ENCODE measurements around the gene SOCS6. TPM values are rescaled to one million over a fixed set of nuclear protein-coding genes. Genes with fewer than 3 reads are reported as not detected.

Gene SOCS6
- total and polyA plus RNA-seq, 2 donors (not counting 3 experiments of a cell fraction or from before 2014, with no cell fraction given), result 8.6 to 15.0 TPM

GRCh38 chr18:70256994-70257393, 31.9 kb upstream of the SOCS6 start:
- Histone ChIP-seq H3K9me3 (replicated peaks; ENCODE audit: control insufficient read depth, insufficient read depth, low read length) (no peaks in the 10 kb centered on the region), H3K79me2 (ENCODE audit: control insufficient read depth, insufficient read depth, low read length) (no peaks in the 10 kb centered on the region), H3K27ac (ENCODE audit: insufficient read depth, low read depth, low read length) (no peak overlapping the region), H3K9me1 (replicated peaks; ENCODE audit: control insufficient read depth, extremely low read depth, insufficient read depth, low read length) (no peaks in the 10 kb centered on the region), H3K27me3 (ENCODE audit: control insufficient read depth in 2 of 2, insufficient read depth in 2 of 2, low read length in 2 of 2) (peaks cover 0 to 2% of the 10 kb centered on the region in 2 experiments), H3K36me3 (ENCODE audit: control insufficient read depth in 2 of 2, extremely low read depth in 1 of 2, insufficient read depth in 2 of 2, low read length in 2 of 2) (no peaks in the 10 kb centered on the region), H3K4me2 (ENCODE audit: insufficient read depth, low read length) (no peak overlapping the region), H2AFZ (ENCODE audit: low read depth, low read length) (no peak overlapping the region), H3K4me3 (replicated peaks in 1 of 3; ENCODE audit: insufficient read depth in 1 of 3, low read depth in 1 of 3, low read length in 3 of 3) (no peak overlapping the region), H3K9ac (replicated peaks; ENCODE audit: extremely low read depth, insufficient read depth, low read length) (no peak overlapping the region), H4K20me1 (replicated peaks; ENCODE audit: control insufficient read depth, extremely low read depth, insufficient read depth, low read length) (no peaks in the 10 kb centered on the region), H3K4me1 (ENCODE audit: control insufficient read depth, extremely low read depth, insufficient read depth, low read length) (no peaks in the 10 kb centered on the region)
- no peak for TF ChIP-seq EZH2 (IDR thresholded peaks at IDR 0.05; ENCODE audit: borderline replicate concordance, low read depth, low read length, severe bottlenecking)
- TF ChIP-seq, protein P1, sequence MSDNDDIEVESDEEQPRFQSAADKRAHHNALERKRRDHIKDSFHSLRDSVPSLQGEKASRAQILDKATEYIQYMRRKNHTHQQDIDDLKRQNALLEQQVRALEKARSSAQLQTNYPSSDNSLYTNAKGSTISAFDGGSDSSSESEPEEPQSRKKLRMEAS (IDR thresholded peaks at IDR 0.05; ENCODE audit: insufficient read depth, insufficient read length), result no peak
- no peak for TF ChIP-seq POLR2AphosphoS5 (IDR thresholded peaks at IDR 0.05; ENCODE audit: insufficient read depth, low read depth, low read length)
- no peak for TF ChIP-seq CTCF (IDR thresholded peaks at IDR 0.05; ENCODE audit: extremely low read depth in 1 of 2, insufficient read depth in 1 of 2, low read depth in 1 of 2, low read length in 2 of 2)
- TF ChIP-seq FOS (IDR thresholded peaks at IDR 0.05; ENCODE audit: borderline replicate concordance, insufficient read depth, low read length), result no peak
- TF ChIP-seq POLR2A (IDR thresholded peaks at IDR 0.05; ENCODE audit: low read depth, low read length), result no peak
- ChIA-PET POLR2A (no interaction called here), CTCF (interaction anchor here (1.1 kb wide), 1 partner anchor 11 kb away, joined by 4 read pairs; no protein-coding TSS in a partner anchor)
- dilution Hi-C loops (cut with MboI; ENCODE audit: extremely low pct_ligation_motif_present, low sequenced_read_pairs), result no loop called here
- DNase-seq (ENCODE audit: low read depth, low spot score), result no peak
- intact Hi-C loops (cut with micrococcal nuclease), result no loop called here
- FAIRE-seq, result no peak
- BruUV-seq (replicated peaks), result no TSS peak

GRCh38 chr18:70258243-70258642, 30.6 kb upstream of the SOCS6 start:
- Histone ChIP-seq H4K20me1 (replicated peaks; ENCODE audit: control insufficient read depth, extremely low read depth, insufficient read depth, low read length) (no peaks in the 10 kb centered on the region), H3K4me3 (replicated peaks in 1 of 3; ENCODE audit: insufficient read depth in 1 of 3, low read depth in 1 of 3, low read length in 3 of 3) (no peak overlapping the region), H3K36me3 (ENCODE audit: control insufficient read depth in 2 of 2, extremely low read depth in 1 of 2, insufficient read depth in 2 of 2, low read length in 2 of 2) (no peaks in the 10 kb centered on the region), H3K4me1 (ENCODE audit: control insufficient read depth, extremely low read depth, insufficient read depth, low read length) (no peaks in the 10 kb centered on the region), H2AFZ (ENCODE audit: low read depth, low read length) (no peak overlapping the region), H3K27ac (ENCODE audit: insufficient read depth, low read depth, low read length) (no peak overlapping the region), H3K4me2 (ENCODE audit: insufficient read depth, low read length) (no peak overlapping the region), H3K9me3 (replicated peaks; ENCODE audit: control insufficient read depth, insufficient read depth, low read length) (no peaks in the 10 kb centered on the region), H3K9ac (replicated peaks; ENCODE audit: extremely low read depth, insufficient read depth, low read length) (no peak overlapping the region), H3K79me2 (ENCODE audit: control insufficient read depth, insufficient read depth, low read length) (no peaks in the 10 kb centered on the region), H3K27me3 (ENCODE audit: control insufficient read depth in 2 of 2, insufficient read depth in 2 of 2, low read length in 2 of 2) (peaks cover 0 to 2% of the 10 kb centered on the region in 2 experiments), H3K9me1 (replicated peaks; ENCODE audit: control insufficient read depth, extremely low read depth, insufficient read depth, low read length) (no peaks in the 10 kb centered on the region)
- dilution Hi-C loops (cut with MboI; ENCODE audit: extremely low pct_ligation_motif_present, low sequenced_read_pairs) (no loop called here), intact Hi-C loops (cut with micrococcal nuclease) (no loop called here)
- ChIA-PET CTCF (no interaction called here), POLR2A (no interaction called here)
- BruUV-seq (replicated peaks), result no TSS peak
- FAIRE-seq, result no peak
- TF ChIP-seq, protein P1 (IDR thresholded peaks at IDR 0.05; ENCODE audit: insufficient read depth, insufficient read length), result no peak
- TF ChIP-seq CTCF (IDR thresholded peaks at IDR 0.05; ENCODE audit: extremely low read depth in 1 of 2, insufficient read depth in 1 of 2, low read depth in 1 of 2, low read length in 2 of 2) (no peak), GATA2 (IDR thresholded peaks at IDR 0.05; ENCODE audit: insufficient read depth, insufficient read length, low read depth, low read length) (no peak), POLR2A (IDR thresholded peaks at IDR 0.05; ENCODE audit: low read depth, low read length) (no peak), EZH2 (IDR thresholded peaks at IDR 0.05; ENCODE audit: borderline replicate concordance, low read depth, low read length, severe bottlenecking) (no peak), JUN (IDR thresholded peaks at IDR 0.05; ENCODE audit: borderline replicate concordance, insufficient read depth, insufficient read length, low read depth) (no peak), FOS (IDR thresholded peaks at IDR 0.05; ENCODE audit: borderline replicate concordance, insufficient read depth, low read length) (no peak), MYC (IDR thresholded peaks at IDR 0.05; ENCODE audit: low read depth, low read length) (no peak), POLR2AphosphoS5 (IDR thresholded peaks at IDR 0.05; ENCODE audit: insufficient read depth, low read depth, low read length) (no peak)
- no peak for DNase-seq (ENCODE audit: low read depth, low spot score)

All from endothelial cell of umbilical vein (primary cell).